ENCODE results near the gene TCOF1.
A peak's percentile ranks its signal among the peaks of the same experiment; 100 is the strongest.

TCOF1 gene

DNA sequence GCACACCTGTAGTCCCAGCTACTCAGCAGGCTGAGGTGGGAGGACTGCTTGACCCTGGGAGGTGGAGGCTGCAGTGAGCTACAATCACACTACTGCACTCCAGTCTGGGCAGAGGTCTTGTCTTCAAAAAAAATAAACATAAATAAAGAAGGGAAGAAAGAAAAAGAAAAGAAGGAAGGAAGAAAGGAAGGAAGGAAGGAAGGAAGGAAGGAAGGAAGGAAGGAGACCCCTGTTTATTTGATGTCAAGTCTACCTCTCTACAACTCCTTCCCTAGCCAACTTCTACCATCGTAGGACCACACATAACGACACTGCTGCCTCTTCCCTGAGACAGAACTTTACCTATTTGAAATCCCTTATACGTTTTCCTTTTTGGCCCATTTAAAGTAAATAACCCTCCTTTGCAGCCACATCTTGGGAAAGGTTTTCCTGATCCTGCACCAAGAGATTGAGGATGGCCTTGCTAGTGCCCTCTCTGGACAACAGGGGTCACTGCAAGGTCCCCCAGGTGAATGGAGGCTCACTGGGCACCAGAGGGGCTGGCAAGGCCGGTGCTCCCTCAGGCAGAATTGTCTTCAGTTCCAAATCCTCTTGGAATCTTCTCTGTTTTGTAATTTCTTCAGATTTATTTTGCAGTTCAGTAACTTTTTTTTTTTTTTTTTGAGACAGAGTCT, 81.5 kb downstream of the TCOF1 start:
- Histone ChIP-seq H4K20me1 (ENCODE audit: low read depth, low read length) (peaks cover 4% of the 10 kb centered on the region; the same call in 1 of the 2 replicates), H2AFZ (ENCODE audit: low read depth, low read length, severe bottlenecking) (no peak overlapping the region), H3K9me3 (ENCODE audit: insufficient read depth, low read length) (no peaks in the 10 kb centered on the region), H3K27ac (ENCODE audit: low read depth, low read length) (no peak overlapping the region), H3K4me3 (ENCODE audit: insufficient read depth, low read length, poor library complexity, severe bottlenecking) (no peak overlapping the region), H3K36me3 (ENCODE audit: low read length) (peaks cover 7% of the 10 kb centered on the region), H3K9ac (ENCODE audit: low read length) (no peak overlapping the region), H3K4me2 (ENCODE audit: low read depth, low read length, poor library complexity, severe bottlenecking) (no peak overlapping the region), H3K9me2 (replicated peaks; ENCODE audit: insufficient read depth, low read length) (no peaks in the 10 kb centered on the region), H3K79me2 (ENCODE audit: insufficient read depth, low read length) (no peaks in the 10 kb centered on the region), H3F3A (ENCODE audit: insufficient read depth) (peaks cover 34% of the 10 kb centered on the region), H3K27me3 (ENCODE audit: low read length) (no peaks in the 10 kb centered on the region)
- TF ChIP-seq, protein P1, sequence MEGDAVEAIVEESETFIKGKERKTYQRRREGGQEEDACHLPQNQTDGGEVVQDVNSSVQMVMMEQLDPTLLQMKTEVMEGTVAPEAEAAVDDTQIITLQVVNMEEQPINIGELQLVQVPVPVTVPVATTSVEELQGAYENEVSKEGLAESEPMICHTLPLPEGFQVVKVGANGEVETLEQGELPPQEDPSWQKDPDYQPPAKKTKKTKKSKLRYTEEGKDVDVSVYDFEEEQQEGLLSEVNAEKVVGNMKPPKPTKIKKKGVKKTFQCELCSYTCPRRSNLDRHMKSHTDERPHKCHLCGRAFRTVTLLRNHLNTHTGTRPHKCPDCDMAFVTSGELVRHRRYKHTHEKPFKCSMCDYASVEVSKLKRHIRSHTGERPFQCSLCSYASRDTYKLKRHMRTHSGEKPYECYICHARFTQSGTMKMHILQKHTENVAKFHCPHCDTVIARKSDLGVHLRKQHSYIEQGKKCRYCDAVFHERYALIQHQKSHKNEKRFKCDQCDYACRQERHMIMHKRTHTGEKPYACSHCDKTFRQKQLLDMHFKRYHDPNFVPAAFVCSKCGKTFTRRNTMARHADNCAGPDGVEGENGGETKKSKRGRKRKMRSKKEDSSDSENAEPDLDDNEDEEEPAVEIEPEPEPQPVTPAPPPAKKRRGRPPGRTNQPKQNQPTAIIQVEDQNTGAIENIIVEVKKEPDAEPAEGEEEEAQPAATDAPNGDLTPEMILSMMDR (IDR thresholded peaks at IDR 0.05; ENCODE audit: insufficient read depth, low read length, poor library complexity, severe bottlenecking) = peak; percentile 21
- TF ChIP-seq EZH2phosphoT487 (conservative IDR thresholded peaks at IDR 0.05; ENCODE audit: low read length) = no peak

DNA sequence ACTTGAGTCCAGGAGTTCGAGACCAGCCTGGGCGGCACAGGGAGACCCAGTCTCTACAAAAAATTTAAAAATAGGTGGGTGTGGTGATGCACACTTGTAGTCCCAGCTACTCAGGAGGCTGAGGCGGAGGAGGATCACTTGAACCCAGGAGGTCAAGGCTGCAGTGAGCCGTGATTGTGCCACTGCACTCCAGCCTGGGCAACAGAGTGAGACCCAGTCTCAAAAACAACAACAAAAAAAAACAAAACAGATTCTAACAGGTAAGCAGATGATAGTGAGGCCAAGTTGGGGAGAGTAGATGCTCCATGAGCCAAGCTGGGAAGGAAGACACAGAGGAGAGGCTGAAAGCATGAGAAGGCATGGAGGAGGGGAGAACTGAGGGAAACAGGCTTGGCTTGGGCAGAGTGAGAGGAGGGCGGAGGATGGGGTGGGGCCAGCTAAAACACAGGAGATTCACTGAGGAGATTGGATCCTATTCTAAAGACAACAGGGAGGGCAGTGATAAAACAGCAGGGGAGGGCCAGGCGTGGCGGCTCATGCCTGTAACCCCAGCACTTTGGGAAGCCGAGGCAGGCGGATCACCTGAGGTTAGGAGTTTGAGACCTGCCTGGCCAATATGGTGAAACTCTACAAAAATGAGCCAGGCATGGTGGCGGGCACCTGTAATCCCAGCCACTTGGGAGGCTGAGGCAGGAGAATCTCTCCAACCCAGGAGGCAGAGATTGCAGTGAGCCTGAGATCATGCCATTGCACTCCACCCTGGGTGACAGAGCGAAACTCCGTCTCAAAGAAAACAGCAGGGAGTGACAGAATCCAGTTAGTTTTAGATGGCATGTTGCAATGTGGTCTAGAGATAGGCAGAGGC, 83.7 kb downstream of the TCOF1 start:
- TF ChIP-seq, protein P1 (IDR thresholded peaks at IDR 0.05; ENCODE audit: insufficient read depth, low read length, poor library complexity, severe bottlenecking) = no peak
- no peak for TF ChIP-seq EZH2phosphoT487 (conservative IDR thresholded peaks at IDR 0.05; ENCODE audit: low read length)
- Histone ChIP-seq H3K9ac (ENCODE audit: low read length) (no peak overlapping the region), H3K9me2 (replicated peaks; ENCODE audit: insufficient read depth, low read length) (no peaks in the 10 kb centered on the region), H4K20me1 (ENCODE audit: low read depth, low read length) (peaks cover 9% of the 10 kb centered on the region; the same call in 1 of the 2 replicates), H3K4me2 (ENCODE audit: low read depth, low read length, poor library complexity, severe bottlenecking) (no peak overlapping the region), H3K36me3 (ENCODE audit: low read length) (peaks cover 17% of the 10 kb centered on the region), H3K27ac (ENCODE audit: low read depth, low read length) (no peak overlapping the region), H3K4me3 (ENCODE audit: insufficient read depth, low read length, poor library complexity, severe bottlenecking) (no peak overlapping the region), H3K9me3 (ENCODE audit: insufficient read depth, low read length) (no peaks in the 10 kb centered on the region), H3K27me3 (ENCODE audit: low read length) (no peaks in the 10 kb centered on the region), H3K79me2 (ENCODE audit: insufficient read depth, low read length) (0 out of 2 replicates have a peak, but pooled peaks cover under 1% of the 10 kb centered on the region), H2AFZ (ENCODE audit: low read depth, low read length, severe bottlenecking) (no peak overlapping the region), H3F3A (ENCODE audit: insufficient read depth) (peaks cover 45% of the 10 kb centered on the region)

DNA sequence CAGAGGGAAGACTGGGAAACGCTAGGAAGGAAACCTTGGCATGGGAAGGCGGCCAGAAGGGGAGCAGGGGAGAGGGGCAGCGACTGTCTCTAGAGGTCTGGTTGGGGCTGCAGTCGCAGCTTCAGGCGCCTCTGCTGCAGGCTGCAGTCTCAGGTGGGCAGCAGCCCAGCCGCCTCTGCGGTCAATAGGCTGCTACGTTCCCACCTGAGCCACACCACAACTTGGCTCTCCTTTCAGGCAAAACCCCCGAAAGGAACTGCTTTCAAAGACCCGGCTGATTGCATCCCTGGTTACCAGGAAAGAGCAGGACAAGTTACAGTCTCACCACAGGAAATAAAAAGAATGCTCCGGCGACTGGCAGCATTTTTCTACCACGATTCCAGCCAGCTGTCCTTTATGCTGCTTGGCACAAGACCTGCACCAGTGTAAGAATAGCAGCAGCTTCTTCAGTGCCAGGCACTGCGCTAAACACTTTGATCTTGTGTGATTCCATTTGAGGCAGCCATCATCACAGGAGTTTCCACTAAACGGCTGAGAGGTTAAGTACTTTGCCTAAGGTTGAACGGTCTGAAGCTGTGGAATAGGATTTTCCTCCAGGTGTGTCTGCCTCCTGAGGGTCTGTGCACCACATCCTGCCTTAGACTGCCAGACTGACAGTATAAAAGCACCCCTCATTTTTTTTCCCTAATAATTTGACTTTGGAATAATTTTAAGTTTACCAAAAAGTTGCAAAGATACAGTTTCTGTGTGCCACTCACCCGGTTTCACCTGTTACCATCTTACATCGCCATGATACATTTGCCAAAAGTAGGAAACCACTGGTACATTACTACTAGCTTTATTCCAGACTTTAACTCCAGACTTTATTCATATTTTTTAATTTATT, 84.6 kb downstream of the TCOF1 start:
- peaks cover 54% of the 10 kb centered on the region for H3F3A ChIP-seq (ENCODE audit: insufficient read depth)
- no peak overlapping the region for H3K4me3 ChIP-seq (ENCODE audit: insufficient read depth, low read length, poor library complexity, severe bottlenecking)
- TF ChIP-seq, protein P1 (IDR thresholded peaks at IDR 0.05; ENCODE audit: insufficient read depth, low read length, poor library complexity, severe bottlenecking) = no peak
- no peak for TF ChIP-seq EZH2phosphoT487 (conservative IDR thresholded peaks at IDR 0.05; ENCODE audit: low read length)
- no peak overlapping the region for H2AFZ ChIP-seq (ENCODE audit: low read depth, low read length, severe bottlenecking)
- H4K20me1 ChIP-seq (ENCODE audit: low read depth, low read length) = peaks cover 18% of the 10 kb centered on the region; the same call in 1 of the 2 replicates
- H3K9me2 ChIP-seq (replicated peaks; ENCODE audit: insufficient read depth, low read length) = no peaks in the 10 kb centered on the region
- no peaks in the 10 kb centered on the region for H3K9me3 ChIP-seq (ENCODE audit: insufficient read depth, low read length)
- no peak overlapping the region for H3K27ac ChIP-seq (ENCODE audit: low read depth, low read length)
- peaks cover 25% of the 10 kb centered on the region for H3K36me3 ChIP-seq (ENCODE audit: low read length)
- no peaks in the 10 kb centered on the region for H3K27me3 ChIP-seq (ENCODE audit: low read length)
- 0 out of 2 replicates have a peak, but pooled peaks cover 4% of the 10 kb centered on the region for H3K79me2 ChIP-seq (ENCODE audit: insufficient read depth, low read length)
- H3K9ac ChIP-seq (ENCODE audit: low read length) = no peak overlapping the region
- no peak overlapping the region for H3K4me2 ChIP-seq (ENCODE audit: low read depth, low read length, poor library complexity, severe bottlenecking)

All from SU-DHL-6 (cell line).